ENCODE results near the gene NBEAL1. TPM values are rescaled to one million over a fixed set of nuclear protein-coding genes. Genes with fewer than 3 reads are reported as not detected.
"Not testable (repeated sequence)": the region's sequence is repeated elsewhere in the genome, so short reads cannot be mapped to it uniquely, and the experiment has no call there.

Gene NBEAL1
- total and polyA plus RNA-seq, 11 donors = 3.1 to 26.9 (median 18.1) TPM

DNA sequence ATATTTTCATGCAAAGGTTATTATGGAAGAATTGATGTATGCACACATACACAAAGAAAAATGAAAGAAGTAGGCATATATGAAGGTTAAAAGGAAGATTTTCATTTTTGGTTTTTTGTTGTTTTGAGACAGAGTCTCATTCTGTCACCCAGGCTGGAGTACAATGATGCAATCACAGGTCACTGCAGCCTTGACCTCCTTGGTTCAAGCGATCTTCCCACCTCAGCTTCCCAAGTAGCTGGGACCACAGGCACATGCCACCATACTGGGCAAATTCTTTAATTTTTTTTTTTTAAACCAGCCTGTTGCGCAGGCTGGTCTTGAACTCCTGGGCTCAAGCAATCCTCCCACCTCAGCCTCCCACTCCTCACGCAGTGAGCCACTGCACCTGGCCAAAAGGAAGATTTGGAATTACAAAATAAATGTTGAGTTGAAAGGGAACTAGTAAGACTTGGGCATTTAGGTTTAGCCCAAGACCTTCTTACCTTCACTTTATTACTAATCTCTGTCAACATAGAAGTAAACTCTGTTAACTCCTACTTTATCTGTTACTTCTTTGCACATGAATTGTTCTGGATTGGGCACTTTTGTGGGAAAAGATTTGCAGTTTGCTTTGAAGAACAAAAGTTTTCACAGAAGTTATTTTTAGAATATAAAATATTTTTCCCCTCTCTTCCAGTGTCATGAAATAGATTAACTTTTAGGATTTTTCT lies 31.7 kb upstream of the NBEAL1 start:
- intact Hi-C loops (cut with DNase I) = no loop called here
- no peaks in the 10 kb centered on the region for H3K9me3 ChIP-seq
- TF ChIP-seq POLR2A (IDR thresholded peaks at IDR 0.05) = no peak
- TF ChIP-seq, protein P1, sequence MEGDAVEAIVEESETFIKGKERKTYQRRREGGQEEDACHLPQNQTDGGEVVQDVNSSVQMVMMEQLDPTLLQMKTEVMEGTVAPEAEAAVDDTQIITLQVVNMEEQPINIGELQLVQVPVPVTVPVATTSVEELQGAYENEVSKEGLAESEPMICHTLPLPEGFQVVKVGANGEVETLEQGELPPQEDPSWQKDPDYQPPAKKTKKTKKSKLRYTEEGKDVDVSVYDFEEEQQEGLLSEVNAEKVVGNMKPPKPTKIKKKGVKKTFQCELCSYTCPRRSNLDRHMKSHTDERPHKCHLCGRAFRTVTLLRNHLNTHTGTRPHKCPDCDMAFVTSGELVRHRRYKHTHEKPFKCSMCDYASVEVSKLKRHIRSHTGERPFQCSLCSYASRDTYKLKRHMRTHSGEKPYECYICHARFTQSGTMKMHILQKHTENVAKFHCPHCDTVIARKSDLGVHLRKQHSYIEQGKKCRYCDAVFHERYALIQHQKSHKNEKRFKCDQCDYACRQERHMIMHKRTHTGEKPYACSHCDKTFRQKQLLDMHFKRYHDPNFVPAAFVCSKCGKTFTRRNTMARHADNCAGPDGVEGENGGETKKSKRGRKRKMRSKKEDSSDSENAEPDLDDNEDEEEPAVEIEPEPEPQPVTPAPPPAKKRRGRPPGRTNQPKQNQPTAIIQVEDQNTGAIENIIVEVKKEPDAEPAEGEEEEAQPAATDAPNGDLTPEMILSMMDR (IDR thresholded peaks at IDR 0.05) = no peak
- peaks cover 0 to 76% (median 12%) of the 10 kb centered on the region in 9 donors for H3K36me3 ChIP-seq
- no peak overlapping the region for H3K27ac ChIP-seq
- ATAC-seq = no peak
- 91 to 93% (median 93%) methylated on average over 3 of the region's 3 CpGs for WGBS, 4 donors
- H3K4me3 ChIP-seq = no peak overlapping the region
- no peaks in the 10 kb centered on the region for H3K4me1 ChIP-seq
- DNase-seq = no peak
- no peaks in the 10 kb centered on the region for H3K27me3 ChIP-seq

DNA sequence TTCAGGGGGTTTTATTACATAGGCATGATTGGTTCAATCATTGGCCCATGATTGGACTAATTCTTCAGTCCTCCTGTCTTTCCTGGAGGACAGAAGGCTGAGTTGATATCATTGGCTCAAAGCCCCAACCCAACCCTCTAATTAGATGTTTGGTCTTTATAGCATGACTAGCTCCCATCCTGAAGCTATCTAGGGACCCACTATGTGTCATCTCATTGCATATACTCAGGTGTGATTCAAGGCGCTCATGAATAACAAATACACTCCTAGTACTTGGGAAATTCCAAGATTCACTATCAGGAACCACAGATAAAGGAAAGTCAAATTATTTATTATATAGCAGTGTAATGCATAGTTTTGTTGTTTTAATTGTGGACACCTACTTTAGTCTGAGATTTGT lies 24.9 kb upstream of the NBEAL1 start:
- no peak overlapping the region for H3K4me3 ChIP-seq
- no peaks in the 10 kb centered on the region for H3K4me1 ChIP-seq
- no peak for ATAC-seq
- intact Hi-C loops (cut with DNase I) = no loop called here
- no peak overlapping the region for H3K27ac ChIP-seq
- TF ChIP-seq POLR2A (IDR thresholded peaks at IDR 0.05) = no peak
- TF ChIP-seq, protein P1 (IDR thresholded peaks at IDR 0.05) = no peak
- no peaks in the 10 kb centered on the region for H3K27me3 ChIP-seq
- WGBS, 4 donors = 97 to 100% (median 99%) methylated on average over 1 of the region's 1 CpG
- H3K9me3 ChIP-seq = no peaks in the 10 kb centered on the region
- no peak for DNase-seq
- peaks cover 0 to 16% (median 0%) of the 10 kb centered on the region in 9 donors for H3K36me3 ChIP-seq

DNA sequence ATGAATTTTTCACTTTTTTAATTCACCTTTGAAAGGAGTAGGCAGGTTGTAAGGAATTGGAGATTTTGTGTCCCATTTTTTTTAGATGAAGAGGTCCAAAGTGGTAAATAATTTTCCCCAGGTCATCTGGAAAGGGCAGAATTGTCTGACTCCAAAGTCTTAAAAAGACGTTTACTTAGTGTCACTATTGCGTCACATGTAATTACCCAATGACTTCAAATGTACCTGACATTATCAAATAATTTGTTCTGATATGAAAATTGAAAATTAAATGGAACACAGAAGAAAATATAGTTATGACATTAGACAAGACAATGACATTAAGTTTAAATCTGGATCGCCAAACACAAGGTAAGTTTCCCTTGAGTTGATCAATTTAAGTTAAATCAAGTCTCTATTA lies 24.2 kb upstream of the NBEAL1 start:
- DNase-seq (no peak), ATAC-seq (no peak)
- H3K9me3 ChIP-seq = no peaks in the 10 kb centered on the region
- WGBS, 4 donors = 93 to 98% (median 95%) methylated on average over 3 of the region's 3 CpGs
- H3K27ac ChIP-seq = no peak overlapping the region
- H3K4me3 ChIP-seq = no peak overlapping the region
- H3K36me3 ChIP-seq = peaks cover 0 to 12% (median 0%) of the 10 kb centered on the region in 9 donors
- no peaks in the 10 kb centered on the region for H3K4me1 ChIP-seq
- intact Hi-C loops (cut with DNase I) = no loop called here
- H3K27me3 ChIP-seq = no peaks in the 10 kb centered on the region
- TF ChIP-seq, protein P1 (IDR thresholded peaks at IDR 0.05) = no peak
- TF ChIP-seq POLR2A (IDR thresholded peaks at IDR 0.05) = no peak

DNA sequence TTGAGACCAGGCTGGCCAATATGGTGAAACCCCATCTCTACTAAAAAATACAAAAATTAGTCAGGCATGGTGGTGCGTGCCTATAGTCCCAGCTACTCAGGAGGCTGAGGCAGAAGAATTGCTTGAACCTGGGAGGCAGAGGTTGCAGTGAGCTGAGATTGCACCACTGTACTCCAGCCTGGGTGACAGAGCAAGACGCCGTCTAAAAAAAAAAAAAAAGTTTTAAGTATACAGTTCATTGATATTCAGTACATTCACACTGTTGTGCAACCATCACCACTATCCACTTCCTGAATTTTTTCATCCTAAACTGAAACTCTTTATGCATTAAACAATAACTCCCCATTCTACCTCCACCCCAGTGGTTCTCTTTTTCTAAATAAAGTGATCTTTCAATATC lies 17.6 kb upstream of the NBEAL1 start:
- H3K9me3 ChIP-seq; H3K27ac ChIP-seq; DNase-seq; H3K4me3 ChIP-seq; H3K36me3 ChIP-seq; ATAC-seq; intact Hi-C loops (cut with DNase I); H3K4me1 ChIP-seq; H3K27me3 ChIP-seq: not testable (repeated sequence)
- WGBS, 4 donors = 67 to 83% (median 80%) methylated on average over 3 of the region's 3 CpGs
